ENCODE results near the gene AMACR.

The AMACR gene

GRCh38 chr5:34007621-34008600 is at the start of gene AMACR:
Gene AMACR, minus strand, starts transcription at chr5:34008050. Its CDS starts 31 bp downstream, at chr5:34008019.
- DNase-seq: peak; percentile 98

- no peak for DNase-seq
These were observed 49.7 kb upstream of the AMACR start for GRCh38 chr5:34057569-34057968.

- DNase-seq: no peak
These were observed 49.3 kb upstream of the AMACR start for GRCh38 chr5:34057118-34057517.

GRCh38 chr5:34055667-34056066 is 47.8 kb upstream of the AMACR start:
- no peak for DNase-seq

GRCh38 chr5:34054400-34054729 is 46.5 kb upstream of the AMACR start:
- no peak for DNase-seq

GRCh38 chr5:34053571-34054399 is 45.9 kb upstream of the AMACR start:
- DNase-seq: no peak

GRCh38 chr5:34053133-34053532 is 45.3 kb upstream of the AMACR start:
- DNase-seq: peak; percentile 32

GRCh38 chr5:34051374-34051980 is 43.6 kb upstream of the AMACR start:
- no peak for DNase-seq

- DNase-seq: no peak
These were observed 40.1 kb upstream of the AMACR start for GRCh38 chr5:34047774-34048572.

- no peak for DNase-seq
These were observed 39.3 kb upstream of the AMACR start for GRCh38 chr5:34047143-34047542.

GRCh38 chr5:34045996-34046395 is 38.1 kb upstream of the AMACR start:
- no peak for DNase-seq

GRCh38 chr5:34045023-34045422 is 37.2 kb upstream of the AMACR start:
- DNase-seq: no peak

GRCh38 chr5:34043099-34043876 is 35.4 kb upstream of the AMACR start, which contains the start of gene C1QTNF3:
Gene C1QTNF3, minus strand, starts transcription at chr5:34043213. Its CDS starts 88 bp downstream, at chr5:34043125.
- no peak for DNase-seq

GRCh38 chr5:34042321-34042720 is 34.5 kb upstream of the AMACR start:
- no peak for DNase-seq

- no peak for DNase-seq
These were observed 33.6 kb upstream of the AMACR start for GRCh38 chr5:34041247-34041972.

GRCh38 chr5:34040472-34040871 is 32.6 kb upstream of the AMACR start:
- DNase-seq: no peak

GRCh38 chr5:34039398-34040157 is 31.7 kb upstream of the AMACR start:
- DNase-seq: no peak

GRCh38 chr5:34038838-34039237 is 31.0 kb upstream of the AMACR start:
- no peak for DNase-seq

GRCh38 chr5:34038390-34038789 is 30.5 kb upstream of the AMACR start:
- no peak for DNase-seq

GRCh38 chr5:34037726-34038125 is 29.9 kb upstream of the AMACR start:
- DNase-seq: no peak
